OCI-LY3 (cell line): Measurements from ENCODE around the gene TANC1.

Experiments used
- H2AFZ ChIP-seq: fragments of 200-600, 300-600 bp; shearing (Covaris generic); 2 replicates; pipeline ENCODE4 v1.6.0; 2014; ENCODE audit warnings: antibody characterized with exemption, low read depth, low read length
- H3K27ac ChIP-seq: fragments of 200-600, 300-600 bp; sonication (generic); 2 replicates; pipeline ENCODE4 v1.5.1; 2014; ENCODE audit warnings: mild to moderate bottlenecking, low read length, moderate library complexity, mixed read lengths
- H3K27me3 ChIP-seq: fragments of 200-600, 300-600 bp; sonication (generic); 2 replicates; pipeline ENCODE4 v1.6.1; 2014; ENCODE audit warnings: low read depth, low read length, mixed read lengths
- H3K36me3 ChIP-seq: fragments of 200-600, 300-600 bp; sonication (generic); replicated peaks from 2 replicates; pipeline ENCODE3; 2014; ENCODE audit warnings: low read depth, low read length, mixed read lengths
- H3K4me1 ChIP-seq: fragments of 300-600, 200-600 bp; sonication (generic); 2 replicates; pipeline ENCODE4 v1.6.1; 2014; ENCODE audit warnings: low read length, mixed read lengths
- H3K4me2 ChIP-seq: fragments of 200-600, 300-600 bp; sonication (generic); 2 replicates; pipeline ENCODE4 v1.6.1; 2014; ENCODE audit warnings: low read length, mixed read lengths
- H3K4me3 ChIP-seq: fragments of 300-600, 200-600 bp; sonication (generic); 2 replicates; pipeline ENCODE4 v1.5.1; 2014; ENCODE audit warnings: antibody characterized with exemption, mild to moderate bottlenecking, low read length, moderate library complexity
- H3K79me2 ChIP-seq: fragments of 300-600, 200-600 bp; shearing (Covaris generic); 2 replicates; pipeline ENCODE4 v1.6.1; 2014; ENCODE audit warnings: mild to moderate bottlenecking, low read length, mixed read lengths
- H3K9ac ChIP-seq: fragments of 300-600, 200-600 bp; shearing (Covaris generic); 2 replicates; pipeline ENCODE4 v1.6.0; 2014; ENCODE audit warnings: mild to moderate bottlenecking, low read length, moderate library complexity
- H3K9me3 ChIP-seq: fragments of 200-600, 300-600 bp; shearing (Covaris generic); 2 replicates; pipeline ENCODE4 v1.6.1; 2014; ENCODE audit warnings: low read length, mixed read lengths; ENCODE audit not compliant: insufficient read depth
- H4K20me1 ChIP-seq: fragments of 200-600, 300-600 bp; sonication (generic); 2 replicates; pipeline ENCODE4 v1.6.1; 2016; ENCODE audit warnings: low read length, mixed read lengths; ENCODE audit not compliant: insufficient read depth
- EZH2phosphoT487 ChIP-seq: fragments of 200-600 bp; shearing (Covaris generic); IDR thresholded peaks from 2 replicates; pipeline ENCODE4 v1.6.1; 2018; ENCODE audit warnings: antibody characterized with exemption, mixed run types, low read depth
- TF ChIP-seq, protein P1 (sequence below): fragments of 200-600, 300-600 bp; sonication (generic); IDR thresholded peaks from 2 replicates; pipeline ENCODE4 v1.5.1; 2014; ENCODE audit warnings: antibody characterized with exemption, low read length, low read depth

Gene TANC1

DNA sequence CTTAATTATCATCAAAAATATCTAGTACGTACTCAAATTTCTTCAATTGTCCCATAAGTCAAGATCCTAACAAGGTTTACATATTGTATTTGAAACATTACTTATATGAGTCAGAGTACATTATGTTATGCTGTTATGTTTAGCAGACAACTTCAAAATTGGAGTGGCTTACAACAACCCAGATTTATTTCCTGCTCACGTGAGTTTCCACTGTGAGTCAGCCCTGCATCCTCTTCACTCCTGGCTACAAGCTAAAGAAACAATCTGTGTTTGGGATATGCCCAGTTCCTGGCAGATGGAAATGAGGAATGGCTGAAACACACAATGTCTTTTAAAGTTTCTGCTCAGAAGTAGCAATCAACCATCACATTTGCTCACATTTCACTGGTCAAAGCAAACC, 31.5 kb upstream of the TANC1 start:
- no peak overlapping the region for H3K4me2 ChIP-seq
- no peak overlapping the region for H2AFZ ChIP-seq
- H3K9ac ChIP-seq: no peak overlapping the region
- H3K27me3 ChIP-seq: no peaks in the 10 kb centered on the region
- no peaks in the 10 kb centered on the region for H4K20me1 ChIP-seq
- no peak overlapping the region for H3K4me3 ChIP-seq
- H3K79me2 ChIP-seq: no peaks in the 10 kb centered on the region
- no peaks in the 10 kb centered on the region for H3K4me1 ChIP-seq
- H3K36me3 ChIP-seq: no peaks in the 10 kb centered on the region
- H3K27ac ChIP-seq: no peak overlapping the region
- no peaks in the 10 kb centered on the region for H3K9me3 ChIP-seq
- no peak for TF ChIP-seq EZH2phosphoT487
- TF ChIP-seq, protein P1, sequence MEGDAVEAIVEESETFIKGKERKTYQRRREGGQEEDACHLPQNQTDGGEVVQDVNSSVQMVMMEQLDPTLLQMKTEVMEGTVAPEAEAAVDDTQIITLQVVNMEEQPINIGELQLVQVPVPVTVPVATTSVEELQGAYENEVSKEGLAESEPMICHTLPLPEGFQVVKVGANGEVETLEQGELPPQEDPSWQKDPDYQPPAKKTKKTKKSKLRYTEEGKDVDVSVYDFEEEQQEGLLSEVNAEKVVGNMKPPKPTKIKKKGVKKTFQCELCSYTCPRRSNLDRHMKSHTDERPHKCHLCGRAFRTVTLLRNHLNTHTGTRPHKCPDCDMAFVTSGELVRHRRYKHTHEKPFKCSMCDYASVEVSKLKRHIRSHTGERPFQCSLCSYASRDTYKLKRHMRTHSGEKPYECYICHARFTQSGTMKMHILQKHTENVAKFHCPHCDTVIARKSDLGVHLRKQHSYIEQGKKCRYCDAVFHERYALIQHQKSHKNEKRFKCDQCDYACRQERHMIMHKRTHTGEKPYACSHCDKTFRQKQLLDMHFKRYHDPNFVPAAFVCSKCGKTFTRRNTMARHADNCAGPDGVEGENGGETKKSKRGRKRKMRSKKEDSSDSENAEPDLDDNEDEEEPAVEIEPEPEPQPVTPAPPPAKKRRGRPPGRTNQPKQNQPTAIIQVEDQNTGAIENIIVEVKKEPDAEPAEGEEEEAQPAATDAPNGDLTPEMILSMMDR: no peak

DNA sequence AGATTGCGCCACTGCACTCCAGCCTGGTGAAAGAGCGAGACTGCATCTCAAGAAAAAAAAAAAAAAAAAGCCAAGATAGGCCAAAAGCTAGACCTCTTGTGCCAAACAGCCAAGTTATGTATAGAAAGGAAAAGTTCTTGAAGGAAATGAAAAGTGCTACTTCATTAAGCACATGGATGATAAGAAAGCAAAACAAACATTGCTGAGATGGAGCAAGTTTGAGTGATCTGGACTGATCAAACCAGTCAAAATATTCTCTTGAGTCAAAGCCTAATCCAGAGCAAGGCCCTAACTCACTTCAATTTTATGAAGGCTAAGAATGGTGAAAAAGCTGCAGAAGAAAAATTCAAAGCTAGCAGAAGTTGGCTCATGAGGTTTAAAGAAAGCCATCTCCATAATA, 28.1 kb upstream of the TANC1 start:
- Histone ChIP-seq H3K79me2 (no peaks in the 10 kb centered on the region), H4K20me1 (no peaks in the 10 kb centered on the region), H3K4me2 (no peak overlapping the region), H3K36me3 (no peaks in the 10 kb centered on the region), H3K9ac (no peak overlapping the region), H3K27ac (no peak overlapping the region), H3K4me3 (no peak overlapping the region), H2AFZ (no peak overlapping the region), H3K9me3 (no peaks in the 10 kb centered on the region), H3K4me1 (no peaks in the 10 kb centered on the region), H3K27me3 (no peaks in the 10 kb centered on the region)
- no peak for TF ChIP-seq EZH2phosphoT487
- TF ChIP-seq, protein P1: no peak

DNA sequence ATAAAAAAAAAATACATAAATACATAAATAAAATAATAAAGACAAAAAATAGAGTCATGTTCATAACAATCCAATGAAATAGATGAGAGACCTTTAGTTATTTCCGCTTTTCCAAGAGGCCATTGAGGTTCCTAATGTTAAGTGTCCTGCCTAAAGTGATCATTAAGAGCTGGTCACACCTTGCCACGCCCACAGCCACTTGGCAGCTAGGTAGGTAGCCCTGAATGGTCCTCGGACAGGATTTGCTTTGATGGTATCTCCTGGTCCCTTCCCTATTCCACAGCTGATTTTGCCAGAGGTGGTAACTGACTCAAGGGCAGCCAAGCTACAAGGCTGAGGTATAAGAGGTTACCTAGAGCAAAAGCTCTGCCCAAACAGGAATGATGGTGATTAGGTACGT, 24.5 kb upstream of the TANC1 start:
- H3K9ac ChIP-seq: no peak overlapping the region
- no peaks in the 10 kb centered on the region for H3K4me1 ChIP-seq
- no peaks in the 10 kb centered on the region for H3K36me3 ChIP-seq
- H3K27me3 ChIP-seq: no peaks in the 10 kb centered on the region
- no peak overlapping the region for H3K4me2 ChIP-seq
- H3K4me3 ChIP-seq: no peak overlapping the region
- no peaks in the 10 kb centered on the region for H4K20me1 ChIP-seq
- no peaks in the 10 kb centered on the region for H3K79me2 ChIP-seq
- no peak overlapping the region for H3K27ac ChIP-seq
- H3K9me3 ChIP-seq: no peaks in the 10 kb centered on the region
- no peak for TF ChIP-seq EZH2phosphoT487
- TF ChIP-seq, protein P1: no peak
- no peak overlapping the region for H2AFZ ChIP-seq

DNA sequence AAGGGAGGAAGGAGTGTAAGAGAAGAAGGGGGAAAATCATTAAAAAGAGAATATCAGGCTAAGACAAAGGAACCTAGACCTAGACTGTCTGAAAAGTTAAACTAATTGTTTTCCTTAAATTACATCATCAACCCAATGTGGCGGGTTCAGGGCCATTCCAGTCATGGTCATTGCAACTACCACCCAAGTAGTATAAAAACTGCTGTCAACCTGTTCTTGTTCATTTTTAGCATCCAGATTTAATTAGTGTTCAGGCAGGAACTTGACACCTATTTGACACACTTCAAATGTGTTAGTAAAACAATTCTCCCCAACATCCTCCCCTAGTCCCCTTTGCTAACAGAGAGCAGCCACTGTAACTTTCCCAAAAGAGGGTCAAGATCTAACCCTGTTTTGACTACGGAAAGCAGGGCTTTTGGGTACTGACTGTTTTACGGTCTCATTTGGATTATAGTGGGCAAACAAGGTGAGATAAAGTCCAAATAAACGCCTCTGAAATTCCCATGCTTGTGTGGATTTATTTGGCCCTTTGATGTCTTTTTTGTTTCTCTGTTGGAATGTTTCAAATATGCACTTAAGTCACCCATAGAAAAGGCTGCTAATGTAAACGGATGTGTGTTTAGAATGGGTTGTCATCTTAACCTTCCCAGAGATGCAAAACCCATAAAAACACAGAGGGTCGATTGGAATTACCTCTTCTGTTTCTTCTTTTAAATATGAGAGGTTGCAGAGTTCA, 19.3 kb upstream of the TANC1 start:
- no peaks in the 10 kb centered on the region for H3K4me1 ChIP-seq
- H3K36me3 ChIP-seq: no peaks in the 10 kb centered on the region
- no peaks in the 10 kb centered on the region for H3K27me3 ChIP-seq
- H3K79me2 ChIP-seq: no peaks in the 10 kb centered on the region
- no peak overlapping the region for H2AFZ ChIP-seq
- TF ChIP-seq, protein P1: no peak
- TF ChIP-seq EZH2phosphoT487: no peak
- no peaks in the 10 kb centered on the region for H3K9me3 ChIP-seq
- H3K4me2 ChIP-seq: no peak overlapping the region
- no peak overlapping the region for H3K27ac ChIP-seq
- H3K4me3 ChIP-seq: no peak overlapping the region
- no peaks in the 10 kb centered on the region for H4K20me1 ChIP-seq
- H3K9ac ChIP-seq: no peak overlapping the region
